ENCODE results near the gene THAP5. TPM values are rescaled to one million over a fixed set of nuclear protein-coding genes. Genes with fewer than 3 reads are reported as not detected.

Gene THAP5
- total and polyA plus RNA-seq, 2 donors (not counting 3 experiments of a cell fraction or from before 2014, with no cell fraction given), result 2.5 to 14.1 TPM

- H2AFZ ChIP-seq (ENCODE audit: low read depth, low read length), result no peak overlapping the region
- H3K4me1 ChIP-seq (ENCODE audit: control insufficient read depth, extremely low read depth, insufficient read depth, low read length), result no peaks in the 10 kb centered on the region
- ChIA-PET CTCF (interaction anchor here (0.7 to 1.3 kb wide), 4 partner anchors 12 to 1828 kb away, joined by 3 to 5 read pairs (median 4); no protein-coding TSS in a partner anchor), POLR2A (no interaction called here)
- dilution Hi-C loops (cut with MboI; ENCODE audit: extremely low pct_ligation_motif_present, low sequenced_read_pairs), result no loop called here
- no peak overlapping the region for H3K4me2 ChIP-seq (ENCODE audit: insufficient read depth, low read length)
- H3K4me3 ChIP-seq (replicated peaks in 1 of 3; ENCODE audit: insufficient read depth in 1 of 3, low read depth in 1 of 3, low read length in 3 of 3), result no peak overlapping the region
- TF ChIP-seq POLR2AphosphoS5 (IDR thresholded peaks at IDR 0.05; ENCODE audit: insufficient read depth, low read depth, low read length) (no peak), MAX (IDR thresholded peaks at IDR 0.05; ENCODE audit: insufficient read depth, insufficient read length) (no peak), FOS (IDR thresholded peaks at IDR 0.05; ENCODE audit: borderline replicate concordance, insufficient read depth, low read length) (no peak), CTCF (IDR thresholded peaks at IDR 0.05; ENCODE audit: extremely low read depth in 1 of 2, insufficient read depth in 1 of 2, low read depth in 1 of 2, low read length in 2 of 2) (no peak), JUN (IDR thresholded peaks at IDR 0.05; ENCODE audit: borderline replicate concordance, insufficient read depth, insufficient read length, low read depth) (no peak), MYC (IDR thresholded peaks at IDR 0.05; ENCODE audit: low read depth, low read length) (no peak), EZH2 (IDR thresholded peaks at IDR 0.05; ENCODE audit: borderline replicate concordance, low read depth, low read length, severe bottlenecking) (no peak), POLR2A (IDR thresholded peaks at IDR 0.05; ENCODE audit: low read depth, low read length) (no peak), GATA2 (IDR thresholded peaks at IDR 0.05; ENCODE audit: insufficient read depth, insufficient read length, low read depth, low read length) (no peak)
- H3K79me2 ChIP-seq (ENCODE audit: control insufficient read depth, insufficient read depth, low read length), result no peaks in the 10 kb centered on the region
- no peaks in the 10 kb centered on the region for H4K20me1 ChIP-seq (replicated peaks; ENCODE audit: control insufficient read depth, extremely low read depth, insufficient read depth, low read length)
- H3K27ac ChIP-seq (ENCODE audit: insufficient read depth, low read depth, low read length), result no peak overlapping the region
- H3K36me3 ChIP-seq (ENCODE audit: control insufficient read depth in 2 of 2, extremely low read depth in 1 of 2, insufficient read depth in 2 of 2, low read length in 2 of 2), result no peaks in the 10 kb centered on the region
- intact Hi-C loops (cut with micrococcal nuclease), result loop anchor here (1.0 to 5.0 kb wide), 3 partner anchors 261 to 1828 kb away; no protein-coding TSS in a partner anchor
- no peak overlapping the region for H3K9ac ChIP-seq (replicated peaks; ENCODE audit: extremely low read depth, insufficient read depth, low read length)
- FAIRE-seq (no peak), DNase-seq (ENCODE audit: low read depth, low spot score) (no peak)
- no peaks in the 10 kb centered on the region for H3K9me1 ChIP-seq (replicated peaks; ENCODE audit: control insufficient read depth, extremely low read depth, insufficient read depth, low read length)
- peaks cover 3 to 8% of the 10 kb centered on the region in 2 experiments for H3K27me3 ChIP-seq (ENCODE audit: control insufficient read depth in 2 of 2, insufficient read depth in 2 of 2, low read length in 2 of 2)
- H3K9me3 ChIP-seq (replicated peaks; ENCODE audit: control insufficient read depth, insufficient read depth, low read length), result no peaks in the 10 kb centered on the region
- BruUV-seq (replicated peaks), result no TSS peak
Measured at GRCh38 chr7:108613949-108614381, 44.5 kb upstream of the THAP5 start.

Measured in endothelial cell of umbilical vein (primary cell).